H1 (cell line): ENCODE measurements around the gene DDR1. TPM values are rescaled to one million over a fixed set of nuclear protein-coding genes. Genes with fewer than 3 reads are reported as not detected.
A peak's percentile ranks its signal among the peaks of the same experiment; 100 is the strongest.

Source experiments
- BACH1 ChIP-seq: IDR thresholded peaks from 2 replicates; pipeline ENCODE4 v1.6.1; 2012; ENCODE audit warnings: low read length, improper control_type of control experiment
- BCL11A ChIP-seq, 2 experiments: IDR thresholded peaks; one replicate each; pipeline ENCODE4 v1.6.1; 2011; ENCODE audit warnings: low read depth in 2 of 2, low read length in 2 of 2, mild to moderate bottlenecking in 2 of 2
- CBX5 ChIP-seq: fragments of 300-800, 300-1000 bp; sonication (generic); IDR thresholded peaks from 2 replicates; pipeline ENCODE4 v1.7.1; 2016; ENCODE audit warnings: antibody characterized with exemption, low read length, low read depth
- CBX8 ChIP-seq: fragments of 300-800, 300-1000 bp; sonication (generic); IDR thresholded peaks from 2 replicates; pipeline ENCODE4 v1.7.1; 2016; ENCODE audit warnings: low read depth, low read length, borderline replicate concordance
- EGR1 ChIP-seq: IDR thresholded peaks from 2 replicates; pipeline ENCODE4 v1.6.1; 2011; ENCODE audit warnings: low read depth, low read length, borderline replicate concordance
- EP300 ChIP-seq, 2 experiments: IDR thresholded peaks; 1 replicate in 1 of 2; 2 replicates in 1 of 2; pipeline ENCODE4 v1.6.1; 2011 to 2012; ENCODE audit warnings: low read depth in 2 of 2, low read length in 2 of 2, mild to moderate bottlenecking in 2 of 2, borderline replicate concordance in 1 of 2, inconsistent platforms in 1 of 2, moderate library complexity in 1 of 2
- JUND ChIP-seq: IDR thresholded peaks from 2 replicates; pipeline ENCODE4 v1.6.1; 2011; ENCODE audit warnings: mild to moderate bottlenecking, improper control_type of control experiment, low read length
- MAX ChIP-seq: IDR thresholded peaks from 2 replicates; pipeline ENCODE4 v1.6.1; 2012; ENCODE audit warnings: inconsistent platforms
- POU5F1 ChIP-seq: IDR thresholded peaks from 2 replicates; pipeline ENCODE4 v1.6.1; 2011; ENCODE audit warnings: low read depth, mild to moderate bottlenecking, low read length, moderate library complexity
- RAD21 ChIP-seq, 2 experiments: IDR thresholded peaks in 1 of 2; conservative IDR thresholded peaks in 1 of 2; 2 replicates each; pipeline ENCODE4 v1.6.1; 2011; ENCODE audit warnings: low read depth in 2 of 2, low read length in 2 of 2, improper control_type of control experiment in 1 of 2, inconsistent platforms in 1 of 2, mild to moderate bottlenecking in 1 of 2, moderate library complexity in 1 of 2
- RBBP5 ChIP-seq: IDR thresholded peaks from 2 replicates; pipeline ENCODE4 v1.7.1; 2012; ENCODE audit warnings: low read depth, mild to moderate bottlenecking, inconsistent platforms, low read length, moderate library complexity, borderline replicate concordance
- SAP30 ChIP-seq: fragments of 300-600 bp; sonication (generic); IDR thresholded peaks from 2 replicates; pipeline ENCODE4 v1.7.1; 2012; ENCODE audit warnings: low read length, moderate library complexity, mild to moderate bottlenecking, inconsistent platforms; ENCODE audit not compliant: insufficient read depth, insufficient replicate concordance
- SIN3A ChIP-seq, 2 experiments: IDR thresholded peaks in 1 of 2; conservative IDR thresholded peaks in 1 of 2; 2 replicates each; pipeline ENCODE4 v1.6.1; 2011 to 2012; ENCODE audit warnings: low read length in 2 of 2, improper control_type of control experiment in 1 of 2, low read depth in 1 of 2, mild to moderate bottlenecking in 1 of 2
- SIRT6 ChIP-seq: IDR thresholded peaks from one replicate; pipeline ENCODE4 v1.7.1; 2012; ENCODE audit warnings: low read length, inconsistent platforms
- SIX5 ChIP-seq: IDR thresholded peaks from 2 replicates; pipeline ENCODE4 v1.6.1; 2011; ENCODE audit warnings: mild to moderate bottlenecking, low read depth, low read length
- SP1 ChIP-seq: IDR thresholded peaks from 2 replicates; pipeline ENCODE4 v1.6.1; 2011; ENCODE audit warnings: low read depth, low read length
- SUZ12 ChIP-seq: fragments of 200-600 bp; sonication (generic); IDR thresholded peaks from 2 replicates; pipeline ENCODE4 v1.6.1; 2012; ENCODE audit warnings: mild to moderate bottlenecking, inconsistent platforms, low read length, moderate library complexity, mixed read lengths
- TAF1 ChIP-seq: IDR thresholded peaks from 2 replicates; pipeline ENCODE4 v1.6.1; 2011; ENCODE audit warnings: mild to moderate bottlenecking, low read depth, low read length
- TAF7 ChIP-seq: optimal IDR thresholded peaks from 2 replicates; pipeline ENCODE3; 2011; ENCODE audit warnings: low read depth, mild to moderate bottlenecking, inconsistent platforms, low read length, moderate library complexity, borderline replicate concordance
- TBP ChIP-seq: IDR thresholded peaks from 2 replicates; pipeline ENCODE4 v1.6.1; 2011; ENCODE audit warnings: low read depth, low read length, improper control_type of control experiment
- TEAD4 ChIP-seq: IDR thresholded peaks from 2 replicates; pipeline ENCODE4 v1.6.1; 2012; ENCODE audit warnings: low read depth, low read length, inconsistent platforms, mixed read lengths
- USF2 ChIP-seq: IDR thresholded peaks from 2 replicates; pipeline ENCODE4 v1.6.1; 2011; ENCODE audit warnings: low read length, improper control_type of control experiment
- polyA plus RNA-seq, 7 experiments: library from polyadenylated mRNA; depleted of rRNA in 3 of 7; stranded (reverse) in 5 of 7; unstranded in 2 of 7; fragments of >200 nt in 5 of 7; fragments of 200-250 nt in 2 of 7; gene quantifications; 1 replicate in 5 of 7; 2 replicates in 1 of 7; 4 replicates in 1 of 7; pipeline versions ENCODE4 v1.2.1 to v1.2.3, GENCODE V29; 2011 to 2013; ENCODE audit warnings: missing spikeins in 2 of 7, mixed read lengths in 2 of 7
- total RNA-seq: library from RNA; stranded (reverse); fragmentation: NEBNext Ultra II Directional; extraction: Animal tissue kit (Norgen Biotek cat#: 25700); gene quantifications from 2 replicates; pipeline ENCODE4 v1.2.1, GENCODE V29; 2021

Gene DDR1
- total and polyA plus RNA-seq, 2 of the 8 experiments (the other 6 are each of a cell fraction or from before 2014, with no cell fraction given) = 99.4 to 181 TPM

- TF ChIP-seq RBBP5 = no peak
- TF ChIP-seq SIX5 = peak; percentile 96
- TF ChIP-seq SUZ12 = no peak
- peak; percentile 63; the same call in 1 of the 2 replicates for TF ChIP-seq TAF1
- TF ChIP-seq TAF7 = peak; percentile 16
- peak; percentile 81 for TF ChIP-seq MAX
- peak; percentile 99 for TF ChIP-seq EGR1
- TF ChIP-seq SIRT6 = no peak
- no peak for TF ChIP-seq TEAD4
- TF ChIP-seq RAD21 (IDR thresholded peaks at IDR 0.05 in 1 of 2, conservative IDR thresholded peaks at IDR 0.05 in 1 of 2; ENCODE audit: low read depth in 2 of 2, low read length in 2 of 2) = no peak
- no peak for TF ChIP-seq BCL11A (IDR thresholded peaks at IDR 0.05; ENCODE audit: low read depth in 2 of 2, low read length in 2 of 2)
- peak; percentile 50 for TF ChIP-seq TBP
- TF ChIP-seq CBX8 = no peak
- no peak for TF ChIP-seq CBX5
- no peak for TF ChIP-seq USF2
- peak; percentile 13; the same call in 1 of the 2 replicates for TF ChIP-seq BACH1
- peak; percentile 79; the same call in 1 of the 2 replicates for TF ChIP-seq SP1
- no peak for TF ChIP-seq POU5F1
- no peak for TF ChIP-seq EP300 (IDR thresholded peaks at IDR 0.05; ENCODE audit: borderline replicate concordance in 1 of 2, low read depth in 2 of 2, low read length in 2 of 2)
- TF ChIP-seq JUND = no peak
- peak in 1 of 2 experiments; percentile 84; a peak in 1 of 4 replicates for TF ChIP-seq SIN3A (conservative IDR thresholded peaks at IDR 0.05 in 1 of 2, IDR thresholded peaks at IDR 0.05 in 1 of 2; ENCODE audit: low read depth in 1 of 2, low read length in 2 of 2)
- TF ChIP-seq SAP30 = no peak
Measured at GRCh38 chr6:30907758-30908591, 23.7 kb downstream of the DDR1 start, which contains the start of gene GTF2H4 (continued).
